ENCODE results near the gene CCDC30.
"Not testable (repeated sequence)": the region's sequence is repeated elsewhere in the genome, so short reads cannot be mapped to it uniquely, and the experiment has no call there.

CCDC30 gene

GRCh38 chr1:42660907-42661500, 197.9 kb downstream of the CCDC30 start:
- no peak for DNase-seq

GRCh38 chr1:42669936-42670335, 206.8 kb downstream of the CCDC30 start:
- no peak for DNase-seq

- DNase-seq: no peak
Observed at GRCh38 chr1:42670425-42670824, 207.3 kb downstream of the CCDC30 start.

- DNase-seq: no peak
Observed at GRCh38 chr1:42674214-42674613, 211.1 kb downstream of the CCDC30 start.

- no peak for DNase-seq
Observed at GRCh38 chr1:42674682-42675081, 211.6 kb downstream of the CCDC30 start.

GRCh38 chr1:42675467-42675866, 212.4 kb downstream of the CCDC30 start:
- no peak for DNase-seq

GRCh38 chr1:42676534-42677087, 213.5 kb downstream of the CCDC30 start:
- DNase-seq: no peak

GRCh38 chr1:42679364-42679983, 216.4 kb downstream of the CCDC30 start:
- no peak for DNase-seq

- DNase-seq: no peak
Observed at GRCh38 chr1:42680055-42680454, 217.0 kb downstream of the CCDC30 start.

- peak in 1 of 2 experiments; percentile 21 for DNase-seq
Observed at GRCh38 chr1:42680921-42681683, 218.0 kb downstream of the CCDC30 start.

GRCh38 chr1:42681741-42682483, 218.8 kb downstream of the CCDC30 start, which contains the start of gene YBX1:
TSS of gene YBX1 (plus strand) at chr1:42682418. CDS start at chr1:42682566, 148 bp downstream.
- DNase-seq: peak; percentile 92 to 98

- not testable (repeated sequence) for DNase-seq
Observed at GRCh38 chr1:42682484-42682738, 219.3 kb downstream of the CCDC30 start.

GRCh38 chr1:42682739-42683531, 219.8 kb downstream of the CCDC30 start:
- DNase-seq: peak in 1 of 2 experiments; percentile 13

- peak in 1 of 2 experiments; percentile 32 for DNase-seq
Observed at GRCh38 chr1:42684139-42684538, 221.1 kb downstream of the CCDC30 start.

GRCh38 chr1:42686418-42686817, 223.3 kb downstream of the CCDC30 start:
- no peak for DNase-seq

GRCh38 chr1:42689912-42690311, 226.8 kb downstream of the CCDC30 start:
- DNase-seq: no peak

- no peak for DNase-seq
Observed at GRCh38 chr1:42690477-42691156, 227.5 kb downstream of the CCDC30 start.

- no peak for DNase-seq
Observed at GRCh38 chr1:42691157-42691498, 228.0 kb downstream of the CCDC30 start.

- no peak for DNase-seq
Observed at GRCh38 chr1:42692461-42692860, 229.4 kb downstream of the CCDC30 start.

- DNase-seq: no peak
Observed at GRCh38 chr1:42692911-42693310, 229.8 kb downstream of the CCDC30 start.

GRCh38 chr1:42698081-42698813, 235.2 kb downstream of the CCDC30 start:
- no peak for DNase-seq
